Caco-2 (cell line): ENCODE results near the gene MARCHF11. TPM values are rescaled to one million over a fixed set of nuclear protein-coding genes. Genes with fewer than 3 reads are reported as not detected.

Source experiments
- BruUV-seq: library from RNA; stranded (reverse); fragments of 400-500 nt; replicated peaks from 2 replicates; lab custom pipeline; 2021; lab: Mats Ljungman, UMichigan
- CTCF ChIA-PET: fragments of 300-600 bp; sonication (Branson Sonifier 250); formaldehyde crosslinking; loops from one replicate; lab custom pipeline; 2022; ENCODE audit warnings: antibody characterized with exemption; lab: Charles Lee
- POLR2A ChIA-PET: fragments of 300-600 bp; sonication (Branson Sonifier 250); formaldehyde crosslinking; loops from one replicate; lab custom pipeline; 2022; ENCODE audit warnings: antibody characterized with exemption; lab: Charles Lee
- DNase-seq, 2 experiments: peaks; one replicate each; pipeline versions ENCODE4 v3.0.0 to v3.0.0-alpha.2; 2020 to 2022
- H3K27me3 ChIP-seq: replicated peaks from 2 replicates; pipeline ENCODE4 v1.6.0; 2011; ENCODE audit warnings: low read length; ENCODE audit not compliant: control insufficient read depth, insufficient read depth
- H3K36me3 ChIP-seq: 2 replicates; pipeline ENCODE4 v1.5.1; 2011; ENCODE audit warnings: low read length; ENCODE audit not compliant: control insufficient read depth, insufficient read depth
- H3K4me1 ChIP-seq: fragments of 250-450 bp; sonication (Bioruptor Pico); 2 replicates; pipeline ENCODE4 v1.5.1; 2020; ENCODE audit warnings: mild to moderate bottlenecking
- H3K4me3 ChIP-seq: 2 replicates; pipeline ENCODE4 v1.5.1; 2011; ENCODE audit warnings: low read depth, mild to moderate bottlenecking, control low read depth, low read length
- H3K9me3 ChIP-seq: fragments of 250-450 bp; sonication (Bioruptor Pico); 2 replicates; pipeline ENCODE4 v1.5.1; 2020; ENCODE audit warnings: mild to moderate bottlenecking, moderate library complexity
- H3K27ac Mint-ChIP-seq: one replicate; pipeline ENCODE4 v1.8.0; 2022; ENCODE audit warnings: mixed read lengths; ENCODE audit not compliant: unreplicated experiment
- H3K27me3 Mint-ChIP-seq: one replicate; pipeline ENCODE4 v1.8.0; 2022; ENCODE audit warnings: mixed read lengths; ENCODE audit not compliant: insufficient read depth, unreplicated experiment
- H3K36me3 Mint-ChIP-seq: one replicate; pipeline ENCODE4 v1.8.0; 2022; ENCODE audit warnings: mild to moderate bottlenecking, mixed read lengths; ENCODE audit not compliant: insufficient read depth, unreplicated experiment
- H3K4me1 Mint-ChIP-seq: one replicate; pipeline ENCODE4 v1.8.0; 2022; ENCODE audit warnings: low read depth, mixed read lengths; ENCODE audit not compliant: unreplicated experiment
- H3K4me3 Mint-ChIP-seq: one replicate; pipeline ENCODE4 v1.8.0; 2022; ENCODE audit warnings: mild to moderate bottlenecking, moderate library complexity, mixed read lengths; ENCODE audit not compliant: unreplicated experiment
- H3K9me3 Mint-ChIP-seq: one replicate; pipeline ENCODE4 v1.8.0; 2022; ENCODE audit warnings: mixed read lengths; ENCODE audit not compliant: unreplicated experiment
- intact Hi-C: fragments of 100-400 bp; cut with micrococcal nuclease; formaldehyde crosslinking; loops from one replicate; pipeline ENCODE4 v1.10.0; 2022; ENCODE audit not compliant: unreplicated experiment
- total RNA-seq: library from RNA; stranded (reverse); gene quantifications from 2 replicates; pipeline ENCODE4 v1.2.3, GENCODE V29; 2022
- TF ChIP-seq, protein P1 (sequence below), 2 experiments: fragments of 200-600 bp in 1 of 2; IDR thresholded peaks; 1 replicate in 1 of 2; 2 replicates in 1 of 2; pipeline versions ENCODE4 v1.5.1 to v1.8.0; 2011 to 2022; ENCODE audit warnings: antibody characterized with exemption in 1 of 2, control low read depth in 1 of 2, inconsistent platforms in 1 of 2, low read depth in 1 of 2, low read length in 1 of 2, mild to moderate bottlenecking in 1 of 2, moderate library complexity in 1 of 2; ENCODE audit not compliant: insufficient read depth in 1 of 2, severe bottlenecking in 1 of 2, unreplicated experiment in 1 of 2

MARCHF11 gene
- total RNA-seq, 1 experiment from 2014 or later = 1.5 TPM

DNA sequence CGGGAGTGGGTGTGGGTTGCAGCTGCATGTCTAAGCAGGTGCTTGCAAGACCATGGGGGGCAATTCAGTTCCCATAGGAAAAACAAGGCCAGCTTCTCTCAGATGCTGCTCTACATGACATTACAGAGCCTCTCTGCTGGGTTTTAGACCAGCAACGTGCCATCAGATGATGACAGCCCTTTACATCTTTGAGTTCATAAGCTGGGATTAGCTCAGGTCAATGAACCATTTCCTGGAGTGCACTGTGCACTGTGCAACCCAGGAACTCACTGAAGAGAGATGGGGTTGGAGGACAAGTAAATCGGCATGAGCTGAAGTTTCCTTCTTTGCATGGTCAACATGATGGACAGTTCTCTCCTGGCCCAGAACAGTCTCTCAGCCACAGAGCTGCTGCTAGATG lies 160.6 kb downstream of the MARCHF11 start:
- Histone ChIP-seq H3K36me3 (no peaks in the 10 kb centered on the region), H3K9me3 (no peaks in the 10 kb centered on the region), H3K27me3 (no peaks in the 10 kb centered on the region), H3K4me3 (no peak overlapping the region), H3K4me1 (no peaks in the 10 kb centered on the region)
- intact Hi-C loops = no loop called here
- no peak overlapping the region for H3K27ac Mint-ChIP-seq
- ChIA-PET POLR2A (no interaction called here), CTCF (no interaction called here)
- no peaks in the 10 kb centered on the region for H3K9me3 Mint-ChIP-seq
- peaks cover 4% of the 10 kb centered on the region for H3K27me3 Mint-ChIP-seq
- no peaks in the 10 kb centered on the region for H3K4me1 Mint-ChIP-seq
- no peak for DNase-seq
- TF ChIP-seq, protein P1, sequence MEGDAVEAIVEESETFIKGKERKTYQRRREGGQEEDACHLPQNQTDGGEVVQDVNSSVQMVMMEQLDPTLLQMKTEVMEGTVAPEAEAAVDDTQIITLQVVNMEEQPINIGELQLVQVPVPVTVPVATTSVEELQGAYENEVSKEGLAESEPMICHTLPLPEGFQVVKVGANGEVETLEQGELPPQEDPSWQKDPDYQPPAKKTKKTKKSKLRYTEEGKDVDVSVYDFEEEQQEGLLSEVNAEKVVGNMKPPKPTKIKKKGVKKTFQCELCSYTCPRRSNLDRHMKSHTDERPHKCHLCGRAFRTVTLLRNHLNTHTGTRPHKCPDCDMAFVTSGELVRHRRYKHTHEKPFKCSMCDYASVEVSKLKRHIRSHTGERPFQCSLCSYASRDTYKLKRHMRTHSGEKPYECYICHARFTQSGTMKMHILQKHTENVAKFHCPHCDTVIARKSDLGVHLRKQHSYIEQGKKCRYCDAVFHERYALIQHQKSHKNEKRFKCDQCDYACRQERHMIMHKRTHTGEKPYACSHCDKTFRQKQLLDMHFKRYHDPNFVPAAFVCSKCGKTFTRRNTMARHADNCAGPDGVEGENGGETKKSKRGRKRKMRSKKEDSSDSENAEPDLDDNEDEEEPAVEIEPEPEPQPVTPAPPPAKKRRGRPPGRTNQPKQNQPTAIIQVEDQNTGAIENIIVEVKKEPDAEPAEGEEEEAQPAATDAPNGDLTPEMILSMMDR (IDR thresholded peaks at IDR 0.05; ENCODE audit: insufficient read depth in 1 of 2, low read depth in 1 of 2, low read length in 1 of 2, severe bottlenecking in 1 of 2, unreplicated experiment in 1 of 2) = no peak
- H3K36me3 Mint-ChIP-seq = no peaks in the 10 kb centered on the region
- no peak overlapping the region for H3K4me3 Mint-ChIP-seq
- no TSS peak for BruUV-seq

DNA sequence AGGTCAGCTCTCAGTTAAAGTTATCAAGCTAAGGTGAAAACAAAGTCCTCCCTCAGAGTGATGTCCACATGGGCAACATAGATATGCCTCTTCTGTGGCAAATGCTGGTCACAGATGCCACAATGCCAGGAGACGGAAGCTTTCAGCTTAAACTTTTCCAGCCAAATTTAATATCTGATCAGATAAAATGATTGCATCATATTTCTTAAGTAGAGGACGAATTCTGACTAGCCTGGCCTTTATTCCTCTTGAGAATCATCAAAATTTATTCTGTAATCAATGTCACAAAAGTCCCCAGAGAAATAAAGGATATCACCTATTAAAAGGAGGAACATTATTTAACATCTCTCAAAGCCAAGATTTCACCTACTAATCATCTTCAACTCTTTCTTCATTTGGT lies 161.9 kb downstream of the MARCHF11 start:
- H3K27me3 ChIP-seq = no peaks in the 10 kb centered on the region
- no peak overlapping the region for H3K4me3 ChIP-seq
- H3K9me3 ChIP-seq = no peaks in the 10 kb centered on the region
- no TSS peak for BruUV-seq
- ChIA-PET POLR2A (no interaction called here), CTCF (no interaction called here)
- H3K27me3 Mint-ChIP-seq = peaks cover 4% of the 10 kb centered on the region
- H3K27ac Mint-ChIP-seq = no peak overlapping the region
- H3K4me3 Mint-ChIP-seq = no peak overlapping the region
- no peaks in the 10 kb centered on the region for H3K4me1 ChIP-seq
- intact Hi-C loops = no loop called here
- H3K4me1 Mint-ChIP-seq = no peaks in the 10 kb centered on the region
- no peaks in the 10 kb centered on the region for H3K36me3 Mint-ChIP-seq
- no peak for DNase-seq
- TF ChIP-seq, protein P1 (IDR thresholded peaks at IDR 0.05; ENCODE audit: insufficient read depth in 1 of 2, low read depth in 1 of 2, low read length in 1 of 2, severe bottlenecking in 1 of 2, unreplicated experiment in 1 of 2) = no peak
- H3K9me3 Mint-ChIP-seq = no peaks in the 10 kb centered on the region
- no peaks in the 10 kb centered on the region for H3K36me3 ChIP-seq
